ENCODE measurements around the gene SYT3.

GRCh38 chr19:50669302-50670101 is 29.8 kb upstream of the SYT3 start:
- TF ChIP-seq CTCF (conservative IDR thresholded peaks at IDR 0.05; ENCODE audit: low read depth, low read length): peak; percentile 97
- TF ChIP-seq EZH2 (IDR thresholded peaks at IDR 0.05; ENCODE audit: low read length, unreplicated experiment): peak; percentile 79
- TF ChIP-seq EZH2phosphoT487 (IDR thresholded peaks at IDR 0.05; ENCODE audit: borderline replicate concordance, low read length): no peak
